K562 (cell line): ENCODE data around the gene POU1F1. TPM values are rescaled to one million over a fixed set of nuclear protein-coding genes. Genes with fewer than 3 reads are reported as not detected.

Experiments used
- ATAC-seq: fragments of 200-7000 bp; cut with Tn5 transposase; 3 replicates; pipeline ENCODE4 v1.9.1; 2020; ENCODE audit warnings: moderate library complexity
- BruUV-seq: library from RNA; stranded (reverse); fragments of 400-500 nt; replicated peaks from 2 replicates; lab custom pipeline; 2021; lab: Mats Ljungman, UMichigan
- CTCF ChIA-PET: fragments of 300-600 bp; formaldehyde crosslinking; extraction: SDS; loops from one replicate; lab custom pipeline; 2021; ENCODE audit warnings: low intra/inter-chr PET ratio; lab: Yijun Ruan, JAX
- POLR2A ChIA-PET: fragments of 300-600, 350-650 bp; sonication (Branson Sonifier 250); formaldehyde crosslinking; extraction: SDS; loops from one replicate; lab custom pipeline; 2021; ENCODE audit warnings: antibody characterized with exemption, inconsistent platforms; lab: Yijun Ruan, JAX
- DNase-seq, 4 experiments: peaks; one replicate each; pipeline versions ENCODE4 v3.0.0 to v3.0.0-alpha.2; 2011 to 2018; ENCODE audit warnings: low spot score in 3 of 4, mixed read lengths in 3 of 4; ENCODE audit errors: extremely low read depth in 1 of 4
- FAIRE-seq: peaks from 2 replicates; lab custom pipeline; 2011; peaks lifted over from hg19 to GRCh38; lab: Jason Lieb, UNC
- H2AFZ ChIP-seq: 2 replicates; pipeline ENCODE4 v1.6.0; 2011; ENCODE audit warnings: low read depth, low read length, control low read depth, inconsistent platforms
- H3K27ac ChIP-seq: fragments of 200-600 bp; 3 replicates; pipeline ENCODE4 v1.8.0; 2011; ENCODE audit warnings: low read depth, mild to moderate bottlenecking, control low read depth, inconsistent platforms, low read length, moderate library complexity, mixed read lengths; ENCODE audit errors: extremely low read depth
- H3K27me3 ChIP-seq, 2 experiments: fragments of 300-600 bp in 1 of 2; 2 replicates in 1 of 2; 3 replicates in 1 of 2; pipeline versions ENCODE4 v1.6.0 to v1.8.0; 2011; ENCODE audit warnings: inconsistent platforms in 2 of 2, low read length in 2 of 2, mild to moderate bottlenecking in 1 of 2, mixed read lengths in 1 of 2, moderate library complexity in 1 of 2; ENCODE audit not compliant: control insufficient read depth in 2 of 2, insufficient read depth in 2 of 2
- H3K36me3 ChIP-seq: fragments of 300-600 bp; 3 replicates; pipeline ENCODE4 v1.8.0; 2011; ENCODE audit warnings: mild to moderate bottlenecking, low read length, inconsistent platforms; ENCODE audit not compliant: control insufficient read depth, insufficient read depth
- H3K4me1 ChIP-seq, 2 experiments: fragments of 200-600 bp in 1 of 2; replicated peaks in 1 of 2; 2 replicates in 1 of 2; 3 replicates in 1 of 2; pipeline versions ENCODE4 v1.5.1 to v1.8.0; 2011; ENCODE audit warnings: inconsistent platforms in 2 of 2, low read length in 2 of 2, mild to moderate bottlenecking in 1 of 2, mixed read lengths in 1 of 2, moderate library complexity in 1 of 2; ENCODE audit not compliant: control insufficient read depth in 2 of 2, insufficient read depth in 2 of 2
- H3K4me2 ChIP-seq: 2 replicates; pipeline ENCODE4 v1.6.1; 2011; ENCODE audit warnings: low read length, control low read depth, inconsistent platforms, mixed read lengths; ENCODE audit not compliant: insufficient read depth
- H3K4me3 ChIP-seq: fragments of 200-600 bp; sonication (generic), shearing (Covaris generic); 2 replicates; pipeline ENCODE4 v1.5.1; 2016; ENCODE audit warnings: control low read depth, inconsistent platforms
- H3K79me2 ChIP-seq: fragments of 200-600 bp; 3 replicates; pipeline ENCODE4 v1.8.0; 2011; ENCODE audit warnings: low read length, inconsistent platforms; ENCODE audit not compliant: control insufficient read depth, insufficient read depth
- H3K9ac ChIP-seq, 2 experiments: 2 replicates each; pipeline versions ENCODE4 v1.6.0 to v1.6.1; 2011; ENCODE audit warnings: low read depth in 2 of 2, low read length in 2 of 2, control low read depth in 1 of 2, inconsistent platforms in 1 of 2, mild to moderate bottlenecking in 1 of 2, mixed read lengths in 1 of 2; ENCODE audit not compliant: insufficient read depth in 1 of 2
- H3K9me1 ChIP-seq: one replicate; pipeline ENCODE4 v1.6.0; 2011; ENCODE audit warnings: inconsistent platforms, mild to moderate bottlenecking, low read length, moderate library complexity; ENCODE audit not compliant: control insufficient read depth, insufficient read depth
- H3K9me3 ChIP-seq: replicated peaks from 2 replicates; pipeline ENCODE4 v1.5.1; 2011; ENCODE audit warnings: low read depth, low read length, inconsistent platforms; ENCODE audit not compliant: control insufficient read depth, insufficient read depth
- H4K20me1 ChIP-seq: replicated peaks from 2 replicates; pipeline ENCODE4 v1.6.1; 2011; ENCODE audit warnings: low read length, inconsistent platforms, mixed read lengths; ENCODE audit not compliant: control insufficient read depth, insufficient read depth
- CBFA2T2 ChIP-seq: fragments of 450-650 bp; conservative IDR thresholded peaks from 2 replicates; pipeline ENCODE4 v1.6.1; 2017; ENCODE audit warnings: mild to moderate bottlenecking
- CBX1 ChIP-seq: sonication (generic); IDR thresholded peaks from 2 replicates; pipeline ENCODE4 v1.6.1; 2016; ENCODE audit warnings: antibody characterized with exemption, low read depth, mild to moderate bottlenecking
- MEIS2 ChIP-seq: fragments of 450-650 bp; IDR thresholded peaks from 2 replicates; pipeline ENCODE4 v1.6.1; 2014; ENCODE audit warnings: mild to moderate bottlenecking; ENCODE audit not compliant: partially characterized antibody
- NR1H2 ChIP-seq: sonication (generic); formaldehyde crosslinking; IDR thresholded peaks from 2 replicates; pipeline ENCODE4 v1.4.0; 2020; ENCODE audit warnings: mild to moderate bottlenecking, missing genetic modification reagents
- PML ChIP-seq: IDR thresholded peaks from 2 replicates; pipeline ENCODE4 v1.6.1; 2012; ENCODE audit warnings: low read length, inconsistent platforms
- SMARCB1 ChIP-seq: IDR thresholded peaks from 2 replicates; pipeline ENCODE4 v1.6.1; 2011; ENCODE audit warnings: improper control_type of control experiment, low read depth; ENCODE audit not compliant: insufficient read length
- SMC3 ChIP-seq: conservative IDR thresholded peaks from 2 replicates; pipeline ENCODE4 v1.6.1; 2011; ENCODE audit warnings: low read depth, low read length, improper control_type of control experiment; ENCODE audit not compliant: insufficient read depth
- ZNF124 ChIP-seq: sonication (generic); formaldehyde crosslinking; IDR thresholded peaks from 2 replicates; pipeline ENCODE4 v1.8.1; 2022; ENCODE audit warnings: missing genetic modification reagents
- WGBS: fragments of 100-300 bp; shearing (Covaris generic); methylation state at CpG from one replicate; pipeline ENCODE4 v1.1.6; 2016; ENCODE audit warnings: low coverage, mixed read lengths; ENCODE audit not compliant: insufficient coverage; ENCODE audit errors: missing lambda C conversion rate; 5-methylcytosine and 5-hydroxymethylcytosine counted together
- in situ Hi-C: fragments of 300-500 bp; cut with MboI; formaldehyde crosslinking; loops from 4 replicates; pipeline ENCODE4 v1.15.0; 2018; ENCODE audit warnings: inconsistent platforms, mixed read lengths
- intact Hi-C: fragments of 100-400 bp; cut with micrococcal nuclease; formaldehyde crosslinking; loops from 2 replicates; pipeline ENCODE4 v1.14.2; 2022
- polyA plus RNA-seq, 8 experiments: library from polyadenylated mRNA; depleted of rRNA in 4 of 8; stranded (reverse) in 5 of 8; unstranded in 3 of 8; fragments of >200 nt; fragmentation: Nextera tagmentation in 2 of 8; fragmentation: Illumina TruSeq in 1 of 8; extraction: Ambion mirVana in 2 of 8; extraction: Trizol in 1 of 8; gene quantifications; 2 replicates each; pipeline versions ENCODE4 v1.2.1 to v1.2.3, GENCODE V29; 2011 to 2014; ENCODE audit warnings: inconsistent platforms in 1 of 8, missing spikeins in 1 of 8
- total RNA-seq, 7 experiments: library from RNA; depleted of rRNA in 6 of 7; stranded (reverse); fragments of >200 nt in 6 of 7; fragmentation: Illumina TruSeq in 2 of 7; extraction: Trizol in 2 of 7; gene quantifications; 2 replicates each; pipeline versions ENCODE4 v1.2.1 to v1.2.3, GENCODE V29; 2011 to 2021; ENCODE audit warnings: low replicate concordance in 1 of 7
- TF ChIP-seq, protein P1 (sequence below): fragments of 450-650 bp; IDR thresholded peaks from 2 replicates; pipeline ENCODE4 v1.6.1; 2016; ENCODE audit warnings: missing biosample characterization, missing genetic modification characterization

POU1F1 gene
- total and polyA plus RNA-seq, 9 of the 15 experiments (the other 6 are each of a cell fraction or from before 2014, with no cell fraction given): not detected

DNA sequence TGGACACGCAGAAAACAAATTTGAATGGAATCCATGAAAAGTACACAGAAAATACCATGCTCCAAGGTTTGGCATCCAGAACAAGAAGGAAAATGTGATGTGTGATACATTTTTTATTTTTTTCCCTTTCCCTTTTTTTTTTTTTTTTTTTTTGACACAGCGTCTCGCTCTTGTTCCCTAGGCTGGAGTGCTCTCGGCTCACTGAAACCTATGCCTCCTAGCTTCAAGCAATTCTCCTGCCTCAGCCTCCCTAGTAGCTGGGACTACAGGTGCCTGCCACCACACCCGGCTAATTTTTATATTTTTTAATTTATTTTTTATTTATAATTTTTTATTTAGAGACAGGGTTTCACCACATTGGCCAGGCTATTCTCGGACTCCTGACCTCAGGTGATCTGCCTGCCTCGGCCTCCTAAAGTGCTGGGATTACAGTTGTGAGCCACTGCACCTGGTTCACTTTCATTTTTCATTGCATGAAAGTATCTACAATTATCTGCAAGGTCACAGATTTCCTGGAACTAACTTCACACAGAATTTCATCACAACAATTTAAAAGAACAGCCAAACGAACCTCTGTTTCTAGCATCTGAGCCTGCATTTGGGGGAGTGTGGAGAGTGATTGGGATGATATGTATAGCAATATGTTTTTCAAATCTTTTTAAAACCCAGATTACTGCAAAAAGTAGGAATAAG lies 8.3 kb downstream of the POU1F1 start:
- Histone ChIP-seq H4K20me1 (no peaks in the 10 kb centered on the region), H3K4me3 (no peak overlapping the region), H2AFZ (no peak overlapping the region), H3K4me1 (no peaks in the 10 kb centered on the region), H3K9me3 (no peaks in the 10 kb centered on the region), H3K27me3 (no peaks in the 10 kb centered on the region), H3K27ac (no peak overlapping the region), H3K36me3 (no peaks in the 10 kb centered on the region), H3K4me2 (no peak overlapping the region), H3K9me1 (no peaks in the 10 kb centered on the region), H3K79me2 (no peaks in the 10 kb centered on the region), H3K9ac (no peak overlapping the region)
- CTCF ChIA-PET: no interaction called here
- TF ChIP-seq MEIS2 (no peak), SMARCB1 (no peak), PML (no peak), NR1H2 (CRISPR knock-in tag) (no peak), SMC3 (no peak), CBFA2T2 (no peak), CBX1 (no peak), ZNF124 (CRISPR knock-in tag) (no peak)
- TF ChIP-seq, protein P1, sequence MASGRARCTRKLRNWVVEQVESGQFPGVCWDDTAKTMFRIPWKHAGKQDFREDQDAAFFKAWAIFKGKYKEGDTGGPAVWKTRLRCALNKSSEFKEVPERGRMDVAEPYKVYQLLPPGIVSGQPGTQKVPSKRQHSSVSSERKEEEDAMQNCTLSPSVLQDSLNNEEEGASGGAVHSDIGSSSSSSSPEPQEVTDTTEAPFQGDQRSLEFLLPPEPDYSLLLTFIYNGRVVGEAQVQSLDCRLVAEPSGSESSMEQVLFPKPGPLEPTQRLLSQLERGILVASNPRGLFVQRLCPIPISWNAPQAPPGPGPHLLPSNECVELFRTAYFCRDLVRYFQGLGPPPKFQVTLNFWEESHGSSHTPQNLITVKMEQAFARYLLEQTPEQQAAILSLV (tag): no peak
- intact Hi-C loops (no loop called here), in situ Hi-C loops (no loop called here)
- no TSS peak for BruUV-seq
- POLR2A ChIA-PET: no interaction called here
- no peak for FAIRE-seq
- ATAC-seq: no peak
- no peak for DNase-seq
- WGBS: 24% methylated on average over 4 of the region's 8 CpGs
